Astrocyte of the hippocampus (primary cell): Measurements from ENCODE around the gene IQGAP1.
"Not testable (repeated sequence)": the region's sequence is repeated elsewhere in the genome, so short reads cannot be mapped to it uniquely, and the experiment has no call there.

ENCODE experiments used
- DNase-seq: peaks from one replicate; pipeline ENCODE4 v3.0.0; 2011; ENCODE audit warnings: low read depth, low spot score

Gene IQGAP1

GRCh38 chr15:90387534-90388461 lies at the start of gene IQGAP1:
Gene IQGAP1, plus strand, starts transcription at chr15:90388242. Its CDS starts 100 bp downstream, at chr15:90388342.
- DNase-seq: peak; percentile 98

- no peak for DNase-seq
Measured at GRCh38 chr15:90338532-90338931, 49.5 kb upstream of the IQGAP1 start.

- no peak for DNase-seq
Measured at GRCh38 chr15:90340345-90340744, 47.7 kb upstream of the IQGAP1 start.

GRCh38 chr15:90343302-90343790 lies 44.7 kb upstream of the IQGAP1 start:
- DNase-seq: no peak

- DNase-seq: no peak
Measured at GRCh38 chr15:90344662-90345061, 43.4 kb upstream of the IQGAP1 start.

GRCh38 chr15:90345857-90346256 lies 42.2 kb upstream of the IQGAP1 start:
- no peak for DNase-seq

- not testable (repeated sequence) for DNase-seq
Measured at GRCh38 chr15:90347431-90348065, 40.5 kb upstream of the IQGAP1 start.

- DNase-seq: no peak
Measured at GRCh38 chr15:90348456-90348855, 39.6 kb upstream of the IQGAP1 start.

GRCh38 chr15:90349072-90349471 lies 39.0 kb upstream of the IQGAP1 start:
- no peak for DNase-seq

GRCh38 chr15:90349821-90350220 lies 38.2 kb upstream of the IQGAP1 start:
- no peak for DNase-seq

- DNase-seq: no peak
Measured at GRCh38 chr15:90351479-90352106, 36.4 kb upstream of the IQGAP1 start.

GRCh38 chr15:90352107-90352893 lies 35.7 kb upstream of the IQGAP1 start, which contains the start of gene ZNF774:
Gene ZNF774, plus strand, starts transcription at chr15:90352284. Its CDS starts 2,377 bp downstream, at chr15:90354661.
- peak; percentile 97 for DNase-seq

- DNase-seq: no peak
Measured at GRCh38 chr15:90354986-90355385, 33.1 kb upstream of the IQGAP1 start.

- DNase-seq: peak; percentile 51
Measured at GRCh38 chr15:90358124-90359033, 29.7 kb upstream of the IQGAP1 start.

- DNase-seq: no peak
Measured at GRCh38 chr15:90360746-90361145, 27.3 kb upstream of the IQGAP1 start.

GRCh38 chr15:90362936-90363212 lies 25.2 kb upstream of the IQGAP1 start:
- DNase-seq: peak; percentile 83

- peak; percentile 74 for DNase-seq
Measured at GRCh38 chr15:90364251-90364650, 23.8 kb upstream of the IQGAP1 start.

GRCh38 chr15:90365414-90366055 lies 22.5 kb upstream of the IQGAP1 start:
- no peak for DNase-seq

- DNase-seq: peak; percentile 23
Measured at GRCh38 chr15:90367576-90367975, 20.5 kb upstream of the IQGAP1 start.

- DNase-seq: no peak
Measured at GRCh38 chr15:90375071-90375470, 13.0 kb upstream of the IQGAP1 start.
